ENCODE results near the gene RHOC.

DNA sequence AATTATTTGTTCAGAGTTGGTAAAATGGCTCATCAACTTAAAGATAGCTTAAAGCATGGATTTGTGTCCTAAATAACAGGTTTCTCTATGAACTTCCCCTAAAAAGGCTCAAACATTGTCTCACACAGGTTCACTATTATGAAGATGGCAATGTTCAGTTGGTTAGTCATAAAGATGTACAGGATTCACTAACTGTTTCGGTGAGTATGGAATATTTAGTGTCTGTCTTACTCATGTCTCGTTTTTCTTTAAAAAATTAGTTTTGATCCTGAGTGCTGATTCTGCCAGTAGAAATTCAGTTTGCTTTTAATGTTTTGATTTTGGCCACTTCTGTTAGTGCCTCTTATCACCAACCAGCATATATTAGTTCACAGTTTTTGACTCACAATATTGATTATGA lies 40.0 kb downstream of the RHOC start:
- TF ChIP-seq, protein P1, sequence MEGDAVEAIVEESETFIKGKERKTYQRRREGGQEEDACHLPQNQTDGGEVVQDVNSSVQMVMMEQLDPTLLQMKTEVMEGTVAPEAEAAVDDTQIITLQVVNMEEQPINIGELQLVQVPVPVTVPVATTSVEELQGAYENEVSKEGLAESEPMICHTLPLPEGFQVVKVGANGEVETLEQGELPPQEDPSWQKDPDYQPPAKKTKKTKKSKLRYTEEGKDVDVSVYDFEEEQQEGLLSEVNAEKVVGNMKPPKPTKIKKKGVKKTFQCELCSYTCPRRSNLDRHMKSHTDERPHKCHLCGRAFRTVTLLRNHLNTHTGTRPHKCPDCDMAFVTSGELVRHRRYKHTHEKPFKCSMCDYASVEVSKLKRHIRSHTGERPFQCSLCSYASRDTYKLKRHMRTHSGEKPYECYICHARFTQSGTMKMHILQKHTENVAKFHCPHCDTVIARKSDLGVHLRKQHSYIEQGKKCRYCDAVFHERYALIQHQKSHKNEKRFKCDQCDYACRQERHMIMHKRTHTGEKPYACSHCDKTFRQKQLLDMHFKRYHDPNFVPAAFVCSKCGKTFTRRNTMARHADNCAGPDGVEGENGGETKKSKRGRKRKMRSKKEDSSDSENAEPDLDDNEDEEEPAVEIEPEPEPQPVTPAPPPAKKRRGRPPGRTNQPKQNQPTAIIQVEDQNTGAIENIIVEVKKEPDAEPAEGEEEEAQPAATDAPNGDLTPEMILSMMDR (IDR thresholded peaks at IDR 0.05) = no peak
- no peak for TF ChIP-seq POLR2A (IDR thresholded peaks at IDR 0.05)

Measured in Peyer's patch (tissue), 4 donors.